Gastroesophageal sphincter (tissue), 4 donors: Measurements from ENCODE around the gene MBLAC2. TPM values are rescaled to one million over a fixed set of nuclear protein-coding genes. Genes with fewer than 3 reads are reported as not detected.

Experiments
- ATAC-seq: fragments of 150-250 bp; one replicate; pipeline ENCODE4 v1.9.1; 2016; ENCODE audit warnings: mild to moderate bottlenecking, moderate library complexity
- H3K27ac ChIP-seq, 4 donors: fragments of 200-600 bp; sonication (generic) in 3 of 4; 1 replicate in 3 of 4; 2 replicates in 1 of 4; pipeline ENCODE4 v1.5.1; 2016 to 2019
- H3K27me3 ChIP-seq: fragments of 200-600 bp; sonication (generic); one replicate; pipeline ENCODE4 v1.5.1; 2019
- H3K36me3 ChIP-seq, 2 donors: fragments of 200-600 bp; sonication (generic); one replicate each; pipeline ENCODE4 v1.5.1; 2019; ENCODE audit warnings: control low read depth in 1 of 2
- H3K4me1 ChIP-seq, 3 donors: fragments of 200-600 bp; sonication (generic); 1 replicate in 2 of 3; 2 replicates in 1 of 3; pipeline ENCODE4 v1.5.1; 2016 to 2019; ENCODE audit warnings: control low read depth in 2 of 3
- H3K4me3 ChIP-seq, 2 donors: fragments of 200-600 bp; sonication (generic); one replicate each; pipeline ENCODE4 v1.5.1; 2019; ENCODE audit warnings: mild to moderate bottlenecking in 1 of 2, moderate library complexity in 1 of 2
- H3K9me3 ChIP-seq, 3 donors: fragments of 200-600 bp; sonication (generic); one replicate each; pipeline ENCODE4 v1.5.1; 2017 to 2019; ENCODE audit warnings: control low read depth in 2 of 3
- EP300 ChIP-seq: sonication (generic); formaldehyde crosslinking; IDR thresholded peaks from one replicate; pipeline ENCODE4 v1.6.1; 2017; ENCODE audit warnings: antibody characterized with exemption, mild to moderate bottlenecking
- POLR2A ChIP-seq, 2 donors: fragments of 450-650 bp; IDR thresholded peaks; one replicate each; pipeline ENCODE4 v1.6.1; 2017; ENCODE audit warnings: antibody characterized with exemption in 2 of 2, mild to moderate bottlenecking in 2 of 2, moderate library complexity in 1 of 2
- POLR2AphosphoS5 ChIP-seq: sonication (generic); formaldehyde crosslinking; IDR thresholded peaks from one replicate; pipeline ENCODE4 v1.6.1; 2017; ENCODE audit warnings: antibody characterized with exemption
- WGBS, 2 donors: methylation state at CpG; one replicate each; pipeline ENCODE4 v1.1.5; 2018; ENCODE audit warnings: low coverage in 1 of 2; 5-methylcytosine and 5-hydroxymethylcytosine counted together
- total RNA-seq, 4 donors: library from RNA; depleted of rRNA; stranded (reverse); fragments of >200 nt; gene quantifications; one replicate each; pipeline ENCODE4 v1.1.0, GENCODE V29; 2016
- TF ChIP-seq, protein P1 (sequence below), 4 experiments: fragments of 200-600 bp in 2 of 4; fragments of 450-650 bp in 2 of 4; sonication (generic) in 1 of 4; IDR thresholded peaks; one replicate each; pipeline ENCODE4 v1.5.1; 2017 to 2019; ENCODE audit warnings: antibody characterized with exemption in 4 of 4, mild to moderate bottlenecking in 2 of 4, moderate library complexity in 2 of 4

Gene MBLAC2
- total RNA-seq, 4 donors from 2014 or later, result 2.3 to 7.8 (median 4.9) TPM

DNA sequence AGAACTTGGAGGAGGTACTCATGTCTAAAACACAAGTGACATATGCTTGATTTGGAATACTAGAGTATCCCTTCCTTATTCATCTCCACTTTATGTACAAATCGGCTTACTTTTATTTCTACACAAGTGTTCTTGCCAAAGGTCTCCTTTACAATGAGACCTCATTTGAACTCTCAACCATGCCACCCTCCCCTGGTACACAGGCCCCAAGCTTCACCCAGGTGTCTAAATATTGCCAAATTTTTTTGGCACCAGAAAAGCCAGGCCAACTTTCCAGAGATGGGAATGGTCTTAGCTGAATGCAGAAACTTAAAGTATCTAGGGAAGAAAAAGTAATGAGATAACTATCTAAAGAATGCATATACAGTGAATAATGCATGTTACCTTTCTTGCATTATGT lies 35.9 kb upstream of the MBLAC2 start:
- Histone ChIP-seq H3K27me3 (no peaks in the 10 kb centered on the region), H3K4me1 (no peaks in the 10 kb centered on the region), H3K27ac (no peak overlapping the region), H3K36me3 (no peaks in the 10 kb centered on the region), H3K4me3 (no peak overlapping the region), H3K9me3 (no peaks in the 10 kb centered on the region)
- TF ChIP-seq POLR2AphosphoS5 (no peak), POLR2A (IDR thresholded peaks at IDR 0.05) (no peak), EP300 (no peak)
- TF ChIP-seq, protein P1, sequence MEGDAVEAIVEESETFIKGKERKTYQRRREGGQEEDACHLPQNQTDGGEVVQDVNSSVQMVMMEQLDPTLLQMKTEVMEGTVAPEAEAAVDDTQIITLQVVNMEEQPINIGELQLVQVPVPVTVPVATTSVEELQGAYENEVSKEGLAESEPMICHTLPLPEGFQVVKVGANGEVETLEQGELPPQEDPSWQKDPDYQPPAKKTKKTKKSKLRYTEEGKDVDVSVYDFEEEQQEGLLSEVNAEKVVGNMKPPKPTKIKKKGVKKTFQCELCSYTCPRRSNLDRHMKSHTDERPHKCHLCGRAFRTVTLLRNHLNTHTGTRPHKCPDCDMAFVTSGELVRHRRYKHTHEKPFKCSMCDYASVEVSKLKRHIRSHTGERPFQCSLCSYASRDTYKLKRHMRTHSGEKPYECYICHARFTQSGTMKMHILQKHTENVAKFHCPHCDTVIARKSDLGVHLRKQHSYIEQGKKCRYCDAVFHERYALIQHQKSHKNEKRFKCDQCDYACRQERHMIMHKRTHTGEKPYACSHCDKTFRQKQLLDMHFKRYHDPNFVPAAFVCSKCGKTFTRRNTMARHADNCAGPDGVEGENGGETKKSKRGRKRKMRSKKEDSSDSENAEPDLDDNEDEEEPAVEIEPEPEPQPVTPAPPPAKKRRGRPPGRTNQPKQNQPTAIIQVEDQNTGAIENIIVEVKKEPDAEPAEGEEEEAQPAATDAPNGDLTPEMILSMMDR (IDR thresholded peaks at IDR 0.05), result no peak
- 92 to 100% methylated on average over 1 of the region's 1 CpG for WGBS, 2 donors
- no peak for ATAC-seq

DNA sequence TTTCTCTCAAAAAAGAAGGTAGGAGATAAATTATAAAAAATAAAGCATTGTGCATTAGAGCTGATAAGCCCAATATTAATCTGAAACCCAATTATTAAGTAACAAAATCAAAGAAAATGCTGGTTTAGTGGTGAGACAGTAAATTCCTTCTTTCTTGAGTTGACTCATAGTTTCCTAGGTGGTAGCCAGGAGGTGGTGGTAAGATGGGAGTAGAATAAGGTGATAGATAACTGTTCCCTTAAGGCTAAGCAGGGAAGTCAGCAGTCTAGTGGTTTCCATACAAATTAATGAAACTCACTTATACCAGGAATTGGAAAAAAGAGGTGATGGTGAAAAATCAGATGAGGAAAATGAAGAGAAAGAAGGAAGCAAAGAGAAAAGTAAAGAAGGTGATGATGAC lies 31.6 kb upstream of the MBLAC2 start:
- H3K36me3 ChIP-seq, result no peaks in the 10 kb centered on the region
- H3K27ac ChIP-seq, result no peak overlapping the region
- ATAC-seq, result no peak
- H3K4me1 ChIP-seq, result no peaks in the 10 kb centered on the region
- no peak overlapping the region for H3K4me3 ChIP-seq
- no peaks in the 10 kb centered on the region for H3K9me3 ChIP-seq
- H3K27me3 ChIP-seq, result no peaks in the 10 kb centered on the region
- TF ChIP-seq, protein P1 (IDR thresholded peaks at IDR 0.05), result no peak
- TF ChIP-seq POLR2A (IDR thresholded peaks at IDR 0.05) (no peak), POLR2AphosphoS5 (no peak), EP300 (no peak)

DNA sequence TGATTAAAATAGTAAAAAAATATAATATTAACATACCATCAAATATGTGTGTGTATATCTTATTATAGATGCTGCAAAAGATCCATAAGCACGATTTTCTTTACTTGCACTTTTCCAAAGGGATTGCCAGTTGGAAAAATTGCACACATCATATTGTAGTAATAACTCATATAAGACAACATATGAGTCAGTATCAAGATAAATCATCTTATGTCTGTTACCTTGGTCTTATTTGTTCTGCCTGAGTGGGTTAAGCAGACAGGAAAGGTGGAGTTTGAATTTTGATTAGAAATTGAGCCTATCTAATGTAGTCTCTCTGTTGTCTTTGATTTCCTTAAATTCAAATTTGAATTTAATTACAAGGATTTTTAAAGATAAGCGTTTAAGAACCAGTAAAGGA lies 30.2 kb upstream of the MBLAC2 start:
- H3K4me3 ChIP-seq, result no peak overlapping the region
- no peaks in the 10 kb centered on the region for H3K9me3 ChIP-seq
- no peak overlapping the region for H3K27ac ChIP-seq
- H3K27me3 ChIP-seq, result no peaks in the 10 kb centered on the region
- TF ChIP-seq, protein P1 (IDR thresholded peaks at IDR 0.05), result no peak
- TF ChIP-seq EP300 (no peak), POLR2AphosphoS5 (no peak), POLR2A (IDR thresholded peaks at IDR 0.05) (no peak)
- H3K4me1 ChIP-seq, result no peaks in the 10 kb centered on the region
- no peak for ATAC-seq
- no peaks in the 10 kb centered on the region for H3K36me3 ChIP-seq
- WGBS, 2 donors, result 80 to 87% methylated on average over 2 of the region's 2 CpGs

DNA sequence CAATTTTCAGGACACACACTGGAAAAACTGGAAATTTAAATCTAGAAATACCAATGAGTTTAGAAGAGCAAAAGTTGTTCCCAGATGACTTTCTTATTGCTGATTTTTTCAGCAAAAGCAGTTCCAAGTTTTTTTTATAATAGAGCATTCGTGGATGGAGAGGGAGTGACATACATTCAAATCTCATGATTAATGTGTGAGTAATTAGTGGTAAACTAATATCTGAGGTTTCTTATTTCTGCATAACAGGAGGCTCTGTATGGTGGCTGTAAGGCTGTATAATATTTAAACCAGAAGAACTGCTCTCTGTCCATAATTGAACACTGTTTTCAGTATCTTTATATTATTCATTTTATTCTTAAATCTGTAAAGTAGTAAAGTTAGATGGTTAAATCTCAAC lies 29.0 kb upstream of the MBLAC2 start:
- 46 to 83% methylated on average over 1 of the region's 1 CpG for WGBS, 2 donors
- TF ChIP-seq, protein P1 (IDR thresholded peaks at IDR 0.05), result no peak
- TF ChIP-seq POLR2AphosphoS5 (no peak), POLR2A (IDR thresholded peaks at IDR 0.05) (no peak), EP300 (no peak)
- ATAC-seq, result no peak
- Histone ChIP-seq H3K27ac (no peak overlapping the region), H3K4me1 (no peaks in the 10 kb centered on the region), H3K4me3 (no peak overlapping the region), H3K9me3 (no peaks in the 10 kb centered on the region), H3K27me3 (no peaks in the 10 kb centered on the region), H3K36me3 (no peaks in the 10 kb centered on the region)

DNA sequence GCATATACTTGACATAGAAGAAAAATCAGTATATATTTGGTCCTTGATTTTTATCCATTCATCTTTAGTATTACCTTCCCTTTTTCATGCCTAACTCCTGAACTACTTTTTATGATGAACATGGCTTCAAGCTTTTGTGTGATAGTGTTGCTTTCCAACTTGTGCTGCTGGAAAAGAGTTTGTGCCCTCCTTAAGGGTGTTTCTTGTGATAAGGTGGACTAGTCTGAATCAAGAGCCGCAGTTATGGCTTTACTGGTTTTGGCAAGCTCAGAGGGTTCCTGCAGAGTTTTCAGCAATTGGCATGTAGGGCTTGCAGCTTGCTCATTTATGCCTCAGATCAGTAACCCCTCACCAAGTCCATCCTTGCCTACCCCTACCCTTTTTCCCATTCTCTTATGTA lies 20.6 kb upstream of the MBLAC2 start:
- no peak overlapping the region for H3K27ac ChIP-seq
- H3K9me3 ChIP-seq, result peaks cover 0 to 5% (median 0%) of the 10 kb centered on the region in 3 donors
- no peaks in the 10 kb centered on the region for H3K4me1 ChIP-seq
- ATAC-seq, result no peak
- H3K36me3 ChIP-seq, result no peaks in the 10 kb centered on the region
- TF ChIP-seq EP300 (no peak), POLR2A (IDR thresholded peaks at IDR 0.05) (no peak), POLR2AphosphoS5 (no peak)
- TF ChIP-seq, protein P1 (IDR thresholded peaks at IDR 0.05), result no peak
- no peak overlapping the region for H3K4me3 ChIP-seq
- WGBS, 2 donors, result 63 to 100% methylated on average over 1 of the region's 1 CpG
- H3K27me3 ChIP-seq, result no peaks in the 10 kb centered on the region
